H1 (cell line): ENCODE data around the gene RFX1. TPM values are rescaled to one million over a fixed set of nuclear protein-coding genes. Genes with fewer than 3 reads are reported as not detected.

ENCODE experiments used
- EP300 ChIP-seq, 2 experiments: IDR thresholded peaks; 1 replicate in 1 of 2; 2 replicates in 1 of 2; pipeline ENCODE4 v1.6.1; 2011 to 2012; ENCODE audit warnings: low read depth in 2 of 2, low read length in 2 of 2, mild to moderate bottlenecking in 2 of 2, borderline replicate concordance in 1 of 2, inconsistent platforms in 1 of 2, moderate library complexity in 1 of 2
- KDM1A ChIP-seq: fragments of 200-600, 300-600 bp; sonication (generic); IDR thresholded peaks from 2 replicates; pipeline ENCODE4 v1.7.1; 2016; ENCODE audit warnings: mild to moderate bottlenecking, low read length, borderline replicate concordance
- POLR2AphosphoS5 ChIP-seq: IDR thresholded peaks from 2 replicates; pipeline ENCODE4 v1.6.1; 2011; ENCODE audit warnings: low read depth, low read length
- RFX5 ChIP-seq: IDR thresholded peaks from 2 replicates; pipeline ENCODE4 v1.6.1; 2011; ENCODE audit warnings: low read depth, low read length, improper control_type of control experiment, borderline replicate concordance
- RNF2 ChIP-seq: fragments of 200-900, 300-1000 bp; sonication (generic); IDR thresholded peaks from 2 replicates; pipeline ENCODE4 v1.7.1; 2016; ENCODE audit warnings: borderline replicate concordance, low read depth, mild to moderate bottlenecking, antibody characterized with exemption, low read length; ENCODE audit not compliant: poor library complexity, severe bottlenecking; ENCODE audit errors: missing control alignments
- SIRT6 ChIP-seq: IDR thresholded peaks from one replicate; pipeline ENCODE4 v1.7.1; 2012; ENCODE audit warnings: low read length, inconsistent platforms
- SP1 ChIP-seq: IDR thresholded peaks from 2 replicates; pipeline ENCODE4 v1.6.1; 2011; ENCODE audit warnings: low read depth, low read length
- polyA plus RNA-seq, 7 experiments: library from polyadenylated mRNA; depleted of rRNA in 3 of 7; stranded (reverse) in 5 of 7; unstranded in 2 of 7; fragments of >200 nt in 5 of 7; fragments of 200-250 nt in 2 of 7; gene quantifications; 1 replicate in 5 of 7; 2 replicates in 1 of 7; 4 replicates in 1 of 7; pipeline versions ENCODE4 v1.2.1 to v1.2.3, GENCODE V29; 2011 to 2013; ENCODE audit warnings: missing spikeins in 2 of 7, mixed read lengths in 2 of 7
- total RNA-seq: library from RNA; stranded (reverse); fragmentation: NEBNext Ultra II Directional; extraction: Animal tissue kit (Norgen Biotek cat#: 25700); gene quantifications from 2 replicates; pipeline ENCODE4 v1.2.1, GENCODE V29; 2021
- TF ChIP-seq, protein P1 (sequence below): fragments of 300-600 bp; sonication (generic); IDR thresholded peaks from 2 replicates; pipeline ENCODE4 v1.7.1; 2012; ENCODE audit warnings: low read length, moderate library complexity, mild to moderate bottlenecking, inconsistent platforms; ENCODE audit not compliant: insufficient replicate concordance
- TF ChIP-seq, protein P2 (sequence below): IDR thresholded peaks from 2 replicates; pipeline ENCODE4 v1.6.1; 2012; ENCODE audit warnings: low read length, inconsistent platforms

Gene RFX1
- total and polyA plus RNA-seq, 2 of the 8 experiments (the other 6 are each of a cell fraction or from before 2014, with no cell fraction given), result 4.9 to 17.0 TPM

DNA sequence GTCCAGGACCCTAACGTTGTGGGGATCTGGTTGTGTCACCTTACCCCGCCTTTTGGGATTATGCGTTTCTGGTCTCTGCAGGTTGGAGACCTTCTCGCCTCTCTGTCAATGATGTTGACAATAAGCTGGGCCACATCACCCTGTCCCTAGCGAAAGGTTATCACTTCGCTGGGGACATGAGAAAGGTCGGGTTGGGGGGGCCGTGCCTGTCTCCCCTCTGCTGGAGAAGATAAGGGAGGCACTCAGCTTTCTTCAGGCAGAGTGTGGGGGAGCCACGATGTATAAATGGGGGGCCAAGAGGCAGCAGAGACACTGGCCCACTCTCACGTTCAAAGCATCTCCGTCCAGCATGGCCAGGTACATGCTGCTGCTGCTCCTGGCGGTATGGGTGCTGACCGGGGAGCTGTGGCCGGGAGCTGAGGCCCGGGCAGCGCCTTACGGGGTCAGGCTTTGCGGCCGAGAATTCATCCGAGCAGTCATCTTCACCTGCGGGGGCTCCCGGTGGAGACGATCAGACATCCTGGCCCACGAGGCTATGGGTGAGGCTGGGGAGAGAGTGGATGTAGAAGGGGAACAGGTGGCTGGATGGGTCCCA is 21.8 kb upstream of the RFX1 start, which contains the start of gene RLN3 (continued):
- TF ChIP-seq, protein P1, sequence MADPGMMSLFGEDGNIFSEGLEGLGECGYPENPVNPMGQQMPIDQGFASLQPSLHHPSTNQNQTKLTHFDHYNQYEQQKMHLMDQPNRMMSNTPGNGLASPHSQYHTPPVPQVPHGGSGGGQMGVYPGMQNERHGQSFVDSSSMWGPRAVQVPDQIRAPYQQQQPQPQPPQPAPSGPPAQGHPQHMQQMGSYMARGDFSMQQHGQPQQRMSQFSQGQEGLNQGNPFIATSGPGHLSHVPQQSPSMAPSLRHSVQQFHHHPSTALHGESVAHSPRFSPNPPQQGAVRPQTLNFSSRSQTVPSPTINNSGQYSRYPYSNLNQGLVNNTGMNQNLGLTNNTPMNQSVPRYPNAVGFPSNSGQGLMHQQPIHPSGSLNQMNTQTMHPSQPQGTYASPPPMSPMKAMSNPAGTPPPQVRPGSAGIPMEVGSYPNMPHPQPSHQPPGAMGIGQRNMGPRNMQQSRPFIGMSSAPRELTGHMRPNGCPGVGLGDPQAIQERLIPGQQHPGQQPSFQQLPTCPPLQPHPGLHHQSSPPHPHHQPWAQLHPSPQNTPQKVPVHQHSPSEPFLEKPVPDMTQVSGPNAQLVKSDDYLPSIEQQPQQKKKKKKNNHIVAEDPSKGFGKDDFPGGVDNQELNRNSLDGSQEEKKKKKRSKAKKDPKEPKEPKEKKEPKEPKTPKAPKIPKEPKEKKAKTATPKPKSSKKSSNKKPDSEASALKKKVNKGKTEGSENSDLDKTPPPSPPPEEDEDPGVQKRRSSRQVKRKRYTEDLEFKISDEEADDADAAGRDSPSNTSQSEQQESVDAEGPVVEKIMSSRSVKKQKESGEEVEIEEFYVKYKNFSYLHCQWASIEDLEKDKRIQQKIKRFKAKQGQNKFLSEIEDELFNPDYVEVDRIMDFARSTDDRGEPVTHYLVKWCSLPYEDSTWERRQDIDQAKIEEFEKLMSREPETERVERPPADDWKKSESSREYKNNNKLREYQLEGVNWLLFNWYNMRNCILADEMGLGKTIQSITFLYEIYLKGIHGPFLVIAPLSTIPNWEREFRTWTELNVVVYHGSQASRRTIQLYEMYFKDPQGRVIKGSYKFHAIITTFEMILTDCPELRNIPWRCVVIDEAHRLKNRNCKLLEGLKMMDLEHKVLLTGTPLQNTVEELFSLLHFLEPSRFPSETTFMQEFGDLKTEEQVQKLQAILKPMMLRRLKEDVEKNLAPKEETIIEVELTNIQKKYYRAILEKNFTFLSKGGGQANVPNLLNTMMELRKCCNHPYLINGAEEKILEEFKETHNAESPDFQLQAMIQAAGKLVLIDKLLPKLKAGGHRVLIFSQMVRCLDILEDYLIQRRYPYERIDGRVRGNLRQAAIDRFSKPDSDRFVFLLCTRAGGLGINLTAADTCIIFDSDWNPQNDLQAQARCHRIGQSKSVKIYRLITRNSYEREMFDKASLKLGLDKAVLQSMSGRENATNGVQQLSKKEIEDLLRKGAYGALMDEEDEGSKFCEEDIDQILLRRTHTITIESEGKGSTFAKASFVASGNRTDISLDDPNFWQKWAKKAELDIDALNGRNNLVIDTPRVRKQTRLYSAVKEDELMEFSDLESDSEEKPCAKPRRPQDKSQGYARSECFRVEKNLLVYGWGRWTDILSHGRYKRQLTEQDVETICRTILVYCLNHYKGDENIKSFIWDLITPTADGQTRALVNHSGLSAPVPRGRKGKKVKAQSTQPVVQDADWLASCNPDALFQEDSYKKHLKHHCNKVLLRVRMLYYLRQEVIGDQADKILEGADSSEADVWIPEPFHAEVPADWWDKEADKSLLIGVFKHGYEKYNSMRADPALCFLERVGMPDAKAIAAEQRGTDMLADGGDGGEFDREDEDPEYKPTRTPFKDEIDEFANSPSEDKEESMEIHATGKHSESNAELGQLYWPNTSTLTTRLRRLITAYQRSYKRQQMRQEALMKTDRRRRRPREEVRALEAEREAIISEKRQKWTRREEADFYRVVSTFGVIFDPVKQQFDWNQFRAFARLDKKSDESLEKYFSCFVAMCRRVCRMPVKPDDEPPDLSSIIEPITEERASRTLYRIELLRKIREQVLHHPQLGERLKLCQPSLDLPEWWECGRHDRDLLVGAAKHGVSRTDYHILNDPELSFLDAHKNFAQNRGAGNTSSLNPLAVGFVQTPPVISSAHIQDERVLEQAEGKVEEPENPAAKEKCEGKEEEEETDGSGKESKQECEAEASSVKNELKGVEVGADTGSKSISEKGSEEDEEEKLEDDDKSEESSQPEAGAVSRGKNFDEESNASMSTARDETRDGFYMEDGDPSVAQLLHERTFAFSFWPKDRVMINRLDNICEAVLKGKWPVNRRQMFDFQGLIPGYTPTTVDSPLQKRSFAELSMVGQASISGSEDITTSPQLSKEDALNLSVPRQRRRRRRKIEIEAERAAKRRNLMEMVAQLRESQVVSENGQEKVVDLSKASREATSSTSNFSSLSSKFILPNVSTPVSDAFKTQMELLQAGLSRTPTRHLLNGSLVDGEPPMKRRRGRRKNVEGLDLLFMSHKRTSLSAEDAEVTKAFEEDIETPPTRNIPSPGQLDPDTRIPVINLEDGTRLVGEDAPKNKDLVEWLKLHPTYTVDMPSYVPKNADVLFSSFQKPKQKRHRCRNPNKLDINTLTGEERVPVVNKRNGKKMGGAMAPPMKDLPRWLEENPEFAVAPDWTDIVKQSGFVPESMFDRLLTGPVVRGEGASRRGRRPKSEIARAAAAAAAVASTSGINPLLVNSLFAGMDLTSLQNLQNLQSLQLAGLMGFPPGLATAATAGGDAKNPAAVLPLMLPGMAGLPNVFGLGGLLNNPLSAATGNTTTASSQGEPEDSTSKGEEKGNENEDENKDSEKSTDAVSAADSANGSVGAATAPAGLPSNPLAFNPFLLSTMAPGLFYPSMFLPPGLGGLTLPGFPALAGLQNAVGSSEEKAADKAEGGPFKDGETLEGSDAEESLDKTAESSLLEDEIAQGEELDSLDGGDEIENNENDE, result no peak
- TF ChIP-seq POLR2AphosphoS5 (no peak), KDM1A (no peak), RNF2 (no peak), RFX5 (no peak), SIRT6 (no peak), EP300 (IDR thresholded peaks at IDR 0.05; ENCODE audit: borderline replicate concordance in 1 of 2, low read depth in 2 of 2, low read length in 2 of 2) (no peak), SP1 (no peak)
- TF ChIP-seq, protein P2, sequence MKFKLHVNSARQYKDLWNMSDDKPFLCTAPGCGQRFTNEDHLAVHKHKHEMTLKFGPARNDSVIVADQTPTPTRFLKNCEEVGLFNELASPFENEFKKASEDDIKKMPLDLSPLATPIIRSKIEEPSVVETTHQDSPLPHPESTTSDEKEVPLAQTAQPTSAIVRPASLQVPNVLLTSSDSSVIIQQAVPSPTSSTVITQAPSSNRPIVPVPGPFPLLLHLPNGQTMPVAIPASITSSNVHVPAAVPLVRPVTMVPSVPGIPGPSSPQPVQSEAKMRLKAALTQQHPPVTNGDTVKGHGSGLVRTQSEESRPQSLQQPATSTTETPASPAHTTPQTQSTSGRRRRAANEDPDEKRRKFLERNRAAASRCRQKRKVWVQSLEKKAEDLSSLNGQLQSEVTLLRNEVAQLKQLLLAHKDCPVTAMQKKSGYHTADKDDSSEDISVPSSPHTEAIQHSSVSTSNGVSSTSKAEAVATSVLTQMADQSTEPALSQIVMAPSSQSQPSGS, result no peak
